ENCODE measurements around the gene C18orf63.

C18orf63 gene

DNA sequence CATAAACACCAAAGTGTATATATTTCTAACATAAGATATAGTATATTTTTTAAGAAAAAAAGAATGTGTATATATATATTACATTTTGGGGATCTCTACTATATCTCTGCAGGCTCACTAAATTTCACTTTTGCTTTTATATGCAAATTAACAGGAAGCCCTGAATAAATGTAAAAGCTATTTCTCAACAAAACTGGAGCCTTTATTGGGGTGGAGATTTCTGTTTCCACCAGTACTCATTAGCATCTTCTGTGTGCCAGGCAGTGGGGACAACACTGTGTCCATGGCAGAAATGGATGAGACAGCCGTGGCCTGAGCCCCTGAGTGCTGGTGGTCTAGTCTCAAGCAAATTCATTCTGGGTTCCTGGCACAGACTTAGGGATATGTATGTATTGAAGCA lies 41.3 kb downstream of the C18orf63 start:
- Histone ChIP-seq H3K4me1 (ENCODE audit: control insufficient read depth in 1 of 2, insufficient read depth in 2 of 2, low read length in 2 of 2) (no peaks in the 10 kb centered on the region), H3K9me3 (ENCODE audit: control insufficient read depth in 1 of 2, low read length in 2 of 2) (no peaks in the 10 kb centered on the region), H3K4me3 (ENCODE audit: low read depth in 1 of 2, low read length in 2 of 2) (no peak overlapping the region), H3K36me3 (ENCODE audit: control insufficient read depth in 1 of 2, insufficient read depth in 2 of 2, low read length in 2 of 2) (no peaks in the 10 kb centered on the region), H3K27ac (ENCODE audit: low read length) (no peak overlapping the region), H3K27me3 (ENCODE audit: low read depth, low read length) (no peaks in the 10 kb centered on the region)

DNA sequence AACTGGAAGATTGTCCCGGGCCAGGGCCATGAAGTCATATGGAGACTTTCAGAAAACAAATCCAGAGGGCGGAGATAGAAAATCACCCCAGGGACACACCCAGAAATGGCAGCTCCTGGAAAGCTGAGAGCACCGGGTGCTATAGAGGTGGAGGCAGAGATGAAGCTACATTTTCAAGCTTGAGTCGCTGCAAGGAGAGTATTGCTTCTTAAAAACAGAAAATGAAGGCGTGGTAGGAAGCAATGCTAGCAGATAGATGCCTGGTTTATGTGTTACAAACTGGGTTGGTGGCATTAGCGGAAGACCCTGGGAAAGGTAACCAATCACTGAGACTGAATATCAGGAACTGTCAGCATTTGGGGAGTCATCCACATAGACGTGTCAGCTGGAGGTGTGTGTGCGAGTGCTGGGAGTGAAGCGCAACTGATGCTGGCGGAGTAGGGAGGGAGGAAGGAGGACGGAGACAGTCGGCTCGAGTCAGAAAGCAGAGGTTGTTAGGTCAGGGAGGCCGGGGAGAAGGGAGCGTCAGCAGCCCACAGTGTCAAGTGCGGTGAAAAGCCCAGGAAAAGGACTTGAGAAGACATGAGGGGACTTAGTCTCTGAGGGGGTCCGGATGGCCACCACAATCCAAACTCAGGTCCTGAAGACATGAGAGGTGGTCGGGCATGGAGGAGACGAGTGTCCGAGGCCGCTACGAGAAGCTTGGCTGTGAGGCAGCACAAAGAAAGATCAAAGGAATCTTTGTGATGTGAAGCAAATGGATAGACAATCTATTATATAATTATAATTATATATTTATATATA lies 45.4 kb downstream of the C18orf63 start:
- no peaks in the 10 kb centered on the region for H3K36me3 ChIP-seq (ENCODE audit: control insufficient read depth in 1 of 2, insufficient read depth in 2 of 2, low read length in 2 of 2)
- H3K9me3 ChIP-seq (ENCODE audit: control insufficient read depth in 1 of 2, low read length in 2 of 2), result no peaks in the 10 kb centered on the region
- no peaks in the 10 kb centered on the region for H3K27me3 ChIP-seq (ENCODE audit: low read depth, low read length)
- H3K4me1 ChIP-seq (ENCODE audit: control insufficient read depth in 1 of 2, insufficient read depth in 2 of 2, low read length in 2 of 2), result no peaks in the 10 kb centered on the region
- H3K27ac ChIP-seq (ENCODE audit: low read length), result no peak overlapping the region
- H3K4me3 ChIP-seq (ENCODE audit: low read depth in 1 of 2, low read length in 2 of 2), result no peak overlapping the region

- Histone ChIP-seq H3K4me1 (ENCODE audit: control insufficient read depth in 1 of 2, insufficient read depth in 2 of 2, low read length in 2 of 2) (peaks cover 0 to 3% of the 10 kb centered on the region in 2 donors), H3K27ac (ENCODE audit: low read length) (no peak overlapping the region), H3K9me3 (ENCODE audit: control insufficient read depth in 1 of 2, low read length in 2 of 2) (no peaks in the 10 kb centered on the region), H3K4me3 (ENCODE audit: low read depth in 1 of 2, low read length in 2 of 2) (no peak overlapping the region), H3K36me3 (ENCODE audit: control insufficient read depth in 1 of 2, insufficient read depth in 2 of 2, low read length in 2 of 2) (no peaks in the 10 kb centered on the region), H3K27me3 (ENCODE audit: low read depth, low read length) (no peaks in the 10 kb centered on the region)
Observed at GRCh38 chr18:74367905-74368304, 52.3 kb downstream of the C18orf63 start.

- Histone ChIP-seq H3K4me3 (ENCODE audit: low read depth in 1 of 2, low read length in 2 of 2) (peak overlapping the region in 1 of 2 donors; percentile 41), H3K4me1 (ENCODE audit: control insufficient read depth in 1 of 2, insufficient read depth in 2 of 2, low read length in 2 of 2) (peaks cover 0 to 3% of the 10 kb centered on the region in 2 donors), H3K9me3 (ENCODE audit: control insufficient read depth in 1 of 2, low read length in 2 of 2) (no peaks in the 10 kb centered on the region), H3K27ac (ENCODE audit: low read length) (no peak overlapping the region), H3K27me3 (ENCODE audit: low read depth, low read length) (no peaks in the 10 kb centered on the region), H3K36me3 (ENCODE audit: control insufficient read depth in 1 of 2, insufficient read depth in 2 of 2, low read length in 2 of 2) (no peaks in the 10 kb centered on the region)
Observed at GRCh38 chr18:74368901-74369705, 53.5 kb downstream of the C18orf63 start.

GRCh38 chr18:74370115-74370514 lies 54.5 kb downstream of the C18orf63 start:
- no peak overlapping the region for H3K27ac ChIP-seq (ENCODE audit: low read length)
- no peak overlapping the region for H3K4me3 ChIP-seq (ENCODE audit: low read depth in 1 of 2, low read length in 2 of 2)
- peaks cover 0 to 3% of the 10 kb centered on the region in 2 donors for H3K4me1 ChIP-seq (ENCODE audit: control insufficient read depth in 1 of 2, insufficient read depth in 2 of 2, low read length in 2 of 2)
- H3K27me3 ChIP-seq (ENCODE audit: low read depth, low read length), result no peaks in the 10 kb centered on the region
- H3K9me3 ChIP-seq (ENCODE audit: control insufficient read depth in 1 of 2, low read length in 2 of 2), result no peaks in the 10 kb centered on the region
- no peaks in the 10 kb centered on the region for H3K36me3 ChIP-seq (ENCODE audit: control insufficient read depth in 1 of 2, insufficient read depth in 2 of 2, low read length in 2 of 2)

DNA sequence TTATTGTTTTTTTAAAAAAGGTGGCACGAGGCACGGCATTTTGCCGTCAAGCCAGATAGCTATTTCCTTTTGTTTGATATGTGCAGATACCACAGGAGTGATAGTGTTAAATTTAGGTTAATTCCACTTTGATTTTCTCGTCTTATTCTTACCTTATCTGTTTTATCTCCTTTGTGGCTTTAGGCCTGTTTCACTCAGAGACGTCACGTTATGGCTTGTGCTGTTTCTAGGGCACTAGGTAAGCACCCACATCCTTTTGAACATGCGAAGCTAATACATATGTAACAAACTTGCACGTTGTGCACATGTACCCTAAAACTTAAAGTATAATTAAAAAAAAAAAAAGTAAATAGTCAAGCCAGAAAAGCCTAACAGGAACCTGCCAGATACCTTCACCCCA lies 57.8 kb downstream of the C18orf63 start:
- no peaks in the 10 kb centered on the region for H3K27me3 ChIP-seq (ENCODE audit: low read depth, low read length)
- peaks cover 0 to 3% of the 10 kb centered on the region in 2 donors for H3K4me1 ChIP-seq (ENCODE audit: control insufficient read depth in 1 of 2, insufficient read depth in 2 of 2, low read length in 2 of 2)
- H3K9me3 ChIP-seq (ENCODE audit: control insufficient read depth in 1 of 2, low read length in 2 of 2), result no peaks in the 10 kb centered on the region
- no peaks in the 10 kb centered on the region for H3K36me3 ChIP-seq (ENCODE audit: control insufficient read depth in 1 of 2, insufficient read depth in 2 of 2, low read length in 2 of 2)
- H3K27ac ChIP-seq (ENCODE audit: low read length), result no peak overlapping the region
- no peak overlapping the region for H3K4me3 ChIP-seq (ENCODE audit: low read depth in 1 of 2, low read length in 2 of 2)

GRCh38 chr18:74375999-74376398 lies 60.4 kb downstream of the C18orf63 start:
- no peak overlapping the region for H3K27ac ChIP-seq (ENCODE audit: low read length)
- no peaks in the 10 kb centered on the region for H3K9me3 ChIP-seq (ENCODE audit: control insufficient read depth in 1 of 2, low read length in 2 of 2)
- no peak overlapping the region for H3K4me3 ChIP-seq (ENCODE audit: low read depth in 1 of 2, low read length in 2 of 2)
- no peaks in the 10 kb centered on the region for H3K27me3 ChIP-seq (ENCODE audit: low read depth, low read length)
- H3K36me3 ChIP-seq (ENCODE audit: control insufficient read depth in 1 of 2, insufficient read depth in 2 of 2, low read length in 2 of 2), result no peaks in the 10 kb centered on the region
- no peaks in the 10 kb centered on the region for H3K4me1 ChIP-seq (ENCODE audit: control insufficient read depth in 1 of 2, insufficient read depth in 2 of 2, low read length in 2 of 2)

DNA sequence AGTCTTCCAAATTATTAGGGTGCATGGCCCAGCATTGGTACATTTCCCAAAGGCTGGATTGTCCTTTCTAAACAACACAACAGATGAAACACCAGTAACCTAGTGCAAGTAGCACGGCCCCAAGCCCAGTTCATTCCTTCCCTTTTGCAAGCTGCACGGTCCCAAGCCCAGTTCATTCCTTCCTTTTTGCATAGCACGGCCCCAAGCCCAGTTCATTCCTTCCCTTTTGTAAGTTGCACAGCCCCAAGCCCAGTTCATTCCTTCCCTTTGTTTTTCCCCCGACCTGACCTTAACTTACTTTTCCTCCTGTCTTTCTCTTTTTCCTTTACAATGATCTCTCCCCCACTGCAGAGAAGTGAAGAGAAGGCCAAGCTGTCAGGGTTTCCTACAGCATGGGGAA lies 60.9 kb downstream of the C18orf63 start:
- Histone ChIP-seq H3K36me3 (ENCODE audit: control insufficient read depth in 1 of 2, insufficient read depth in 2 of 2, low read length in 2 of 2) (no peaks in the 10 kb centered on the region), H3K4me3 (ENCODE audit: low read depth in 1 of 2, low read length in 2 of 2) (no peak overlapping the region), H3K4me1 (ENCODE audit: control insufficient read depth in 1 of 2, insufficient read depth in 2 of 2, low read length in 2 of 2) (no peaks in the 10 kb centered on the region), H3K27ac (ENCODE audit: low read length) (no peak overlapping the region), H3K9me3 (ENCODE audit: control insufficient read depth in 1 of 2, low read length in 2 of 2) (no peaks in the 10 kb centered on the region), H3K27me3 (ENCODE audit: low read depth, low read length) (no peaks in the 10 kb centered on the region)

DNA sequence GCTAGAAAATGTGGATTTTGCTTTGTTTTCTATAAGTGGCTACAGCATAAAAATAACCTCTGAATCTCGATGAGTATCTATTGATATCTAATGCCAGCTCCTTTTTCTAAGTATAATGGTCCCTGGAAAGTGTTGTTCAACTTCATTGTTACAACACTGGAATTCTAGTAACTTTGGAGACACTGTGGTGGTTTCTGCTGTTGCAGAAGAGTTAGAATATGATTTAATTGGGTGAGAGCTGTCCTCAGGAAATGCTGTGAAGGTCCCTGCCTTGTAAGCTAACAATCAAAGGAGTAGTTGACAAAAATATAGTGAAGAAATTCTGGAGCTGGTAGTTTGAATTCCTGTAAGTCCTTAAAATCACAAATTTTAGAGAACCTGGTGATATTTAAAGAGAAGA lies 62.1 kb downstream of the C18orf63 start:
- Histone ChIP-seq H3K4me3 (ENCODE audit: low read depth in 1 of 2, low read length in 2 of 2) (no peak overlapping the region), H3K27me3 (ENCODE audit: low read depth, low read length) (no peaks in the 10 kb centered on the region)

GRCh38 chr18:74378179-74378682 lies 62.6 kb downstream of the C18orf63 start:
- Histone ChIP-seq H3K4me1 (ENCODE audit: control insufficient read depth in 1 of 2, insufficient read depth in 2 of 2, low read length in 2 of 2) (no peaks in the 10 kb centered on the region), H3K27me3 (ENCODE audit: low read depth, low read length) (no peaks in the 10 kb centered on the region), H3K9me3 (ENCODE audit: control insufficient read depth in 1 of 2, low read length in 2 of 2) (no peaks in the 10 kb centered on the region), H3K27ac (ENCODE audit: low read length) (no peak overlapping the region), H3K4me3 (ENCODE audit: low read depth in 1 of 2, low read length in 2 of 2) (no peak overlapping the region), H3K36me3 (ENCODE audit: control insufficient read depth in 1 of 2, insufficient read depth in 2 of 2, low read length in 2 of 2) (no peaks in the 10 kb centered on the region)

More for the DNA sequence above, 62.1 kb downstream of the C18orf63 start:
- Histone ChIP-seq H3K36me3 (ENCODE audit: control insufficient read depth in 1 of 2, insufficient read depth in 2 of 2, low read length in 2 of 2) (no peaks in the 10 kb centered on the region), H3K9me3 (ENCODE audit: control insufficient read depth in 1 of 2, low read length in 2 of 2) (no peaks in the 10 kb centered on the region), H3K27ac (ENCODE audit: low read length) (no peak overlapping the region), H3K4me1 (ENCODE audit: control insufficient read depth in 1 of 2, insufficient read depth in 2 of 2, low read length in 2 of 2) (no peaks in the 10 kb centered on the region)

GRCh38 chr18:74380916-74381315 lies 65.3 kb downstream of the C18orf63 start:
- H3K27ac ChIP-seq (ENCODE audit: low read length), result no peak overlapping the region
- no peaks in the 10 kb centered on the region for H3K27me3 ChIP-seq (ENCODE audit: low read depth, low read length)
- no peaks in the 10 kb centered on the region for H3K36me3 ChIP-seq (ENCODE audit: control insufficient read depth in 1 of 2, insufficient read depth in 2 of 2, low read length in 2 of 2)
- H3K9me3 ChIP-seq (ENCODE audit: control insufficient read depth in 1 of 2, low read length in 2 of 2), result no peaks in the 10 kb centered on the region
- no peak overlapping the region for H3K4me3 ChIP-seq (ENCODE audit: low read depth in 1 of 2, low read length in 2 of 2)
- no peaks in the 10 kb centered on the region for H3K4me1 ChIP-seq (ENCODE audit: control insufficient read depth in 1 of 2, insufficient read depth in 2 of 2, low read length in 2 of 2)
